Measurements from ENCODE around the gene TSPAN31. TPM values are rescaled to one million over a fixed set of nuclear protein-coding genes. Genes with fewer than 3 reads are reported as not detected.
"Not testable (repeated sequence)": the region's sequence is repeated elsewhere in the genome, so short reads cannot be mapped to it uniquely, and the experiment has no call there.

TSPAN31 gene
- total RNA-seq, 1 donor from 2014 or later: 34.8 TPM

DNA sequence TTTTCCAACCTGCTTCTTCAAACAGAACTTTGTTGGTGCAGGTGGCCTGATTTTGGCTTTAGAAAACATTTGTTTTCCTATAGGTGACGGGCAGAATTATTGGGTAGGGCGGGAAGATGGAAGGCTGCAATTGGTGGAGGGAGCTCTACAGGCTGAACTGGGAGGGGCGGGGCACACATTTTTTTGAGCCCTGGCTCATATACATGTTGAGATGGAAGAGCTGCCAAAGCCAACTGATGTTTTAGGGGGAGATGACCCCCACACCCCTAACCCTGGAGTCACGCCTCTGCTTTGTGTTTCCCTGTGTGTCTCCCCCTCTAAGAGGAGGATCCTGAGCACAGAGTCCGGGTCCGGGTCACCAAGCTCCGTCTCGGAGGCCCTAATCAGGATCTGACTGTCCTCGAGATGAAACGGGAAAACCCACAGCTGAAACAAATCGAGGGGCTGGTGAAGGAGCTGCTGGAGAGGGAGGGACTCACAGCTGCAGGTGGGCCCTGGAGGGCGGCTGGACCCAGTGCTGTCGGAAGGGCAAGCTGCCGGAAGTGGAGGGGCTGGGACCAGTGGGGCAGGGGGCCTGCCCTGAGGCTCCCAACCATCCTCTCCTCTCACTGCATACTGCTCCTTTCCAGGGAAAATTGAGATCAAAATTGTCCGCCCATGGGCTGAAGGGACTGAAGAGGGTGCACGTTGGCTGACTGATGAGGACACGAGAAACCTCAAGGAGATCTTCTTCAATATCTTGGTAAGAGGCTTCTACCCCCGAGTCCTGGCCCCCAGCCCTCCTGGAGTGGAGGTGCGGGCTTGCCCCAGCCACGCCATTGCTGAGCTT lies 24.8 kb upstream of the TSPAN31 start:
- Mint-ChIP-seq H3K9me3 (no peaks in the 10 kb centered on the region), H3K4me3 (no peak overlapping the region), H3K4me1 (ENCODE audit: unreplicated experiment) (no peaks in the 10 kb centered on the region), H3K27ac (no peak overlapping the region), H3K27me3 (peaks cover 20% of the 10 kb centered on the region), H3K36me3 (peaks cover 23% of the 10 kb centered on the region)
- DNase-seq (ENCODE audit: extremely low spot score, unreplicated experiment): peak; percentile 65
- no peak for TF ChIP-seq CTCF (conservative IDR thresholded peaks at IDR 0.05)

GRCh38 chr12:57720606-57721595 lies 23.9 kb upstream of the TSPAN31 start:
- H3K27ac Mint-ChIP-seq: no peak overlapping the region

DNA sequence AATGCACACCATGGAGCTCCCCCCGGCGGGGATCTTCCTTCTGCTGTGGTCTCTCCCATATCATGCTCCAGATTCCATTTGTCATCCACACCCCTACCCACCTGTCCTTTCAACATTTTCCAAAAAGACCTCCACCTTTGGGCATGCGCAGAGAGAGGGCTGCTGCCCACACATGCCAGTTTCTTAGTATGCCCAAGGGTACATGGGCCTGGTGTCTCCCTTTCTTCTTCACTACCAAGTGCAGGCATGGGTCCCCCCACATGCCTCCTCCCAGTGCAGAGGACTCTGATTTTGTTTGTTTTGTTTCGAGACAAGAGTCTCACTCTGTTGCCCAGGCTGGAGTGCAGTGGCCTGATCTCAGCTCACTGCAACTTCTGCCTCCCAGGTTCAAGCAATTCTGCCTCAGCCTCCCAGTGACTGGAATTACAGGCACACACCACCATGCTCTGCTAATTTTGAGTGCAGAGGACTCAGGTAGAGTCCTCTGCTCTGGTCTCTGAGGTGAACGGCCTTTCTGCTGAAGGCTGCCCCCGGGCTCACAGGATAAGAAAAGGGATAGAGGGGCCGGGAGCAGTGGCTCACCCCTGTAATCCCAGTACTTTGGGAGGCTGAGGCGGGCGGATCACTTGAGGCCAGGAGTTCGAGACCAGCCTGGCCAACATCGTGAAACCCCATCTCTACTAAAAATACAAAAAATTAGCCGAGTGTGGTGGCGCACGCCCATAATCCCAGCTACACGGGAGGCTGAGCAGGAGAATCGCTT lies 22.8 kb upstream of the TSPAN31 start:
- H3K36me3 Mint-ChIP-seq: peaks cover 23% of the 10 kb centered on the region
- H3K4me3 Mint-ChIP-seq; H3K4me1 Mint-ChIP-seq (ENCODE audit: unreplicated experiment); H3K9me3 Mint-ChIP-seq; H3K27ac Mint-ChIP-seq: not testable (repeated sequence)
- H3K27me3 Mint-ChIP-seq: peaks cover 35% of the 10 kb centered on the region
- peak; percentile 25 for DNase-seq (ENCODE audit: extremely low spot score, unreplicated experiment)

More at GRCh38 chr12:57720606-57721595, 23.9 kb upstream of the TSPAN31 start:
- no peaks in the 10 kb centered on the region for H3K9me3 Mint-ChIP-seq
- no peak for TF ChIP-seq CTCF (conservative IDR thresholded peaks at IDR 0.05)
- H3K4me1 Mint-ChIP-seq (ENCODE audit: unreplicated experiment): no peaks in the 10 kb centered on the region
- peaks cover 26% of the 10 kb centered on the region for H3K27me3 Mint-ChIP-seq
- H3K36me3 Mint-ChIP-seq: peaks cover 23% of the 10 kb centered on the region
- peak; percentile 53 for DNase-seq (ENCODE audit: extremely low spot score, unreplicated experiment)
- no peak overlapping the region for H3K4me3 Mint-ChIP-seq

GRCh38 chr12:57722716-57723629 lies 21.9 kb upstream of the TSPAN31 start:
- Mint-ChIP-seq H3K27ac (no peak overlapping the region), H3K9me3 (no peaks in the 10 kb centered on the region), H3K4me3 (no peak overlapping the region), H3K27me3 (peaks cover 45% of the 10 kb centered on the region), H3K4me1 (ENCODE audit: unreplicated experiment) (no peaks in the 10 kb centered on the region), H3K36me3 (peaks cover 21% of the 10 kb centered on the region)
- TF ChIP-seq CTCF (conservative IDR thresholded peaks at IDR 0.05): no peak
- DNase-seq (ENCODE audit: extremely low spot score, unreplicated experiment): peak; percentile 51

- H3K4me1 Mint-ChIP-seq (ENCODE audit: unreplicated experiment): no peaks in the 10 kb centered on the region
- no peak overlapping the region for H3K4me3 Mint-ChIP-seq
- H3K27ac Mint-ChIP-seq: no peak overlapping the region
- H3K9me3 Mint-ChIP-seq: no peaks in the 10 kb centered on the region
- no peak for TF ChIP-seq CTCF (conservative IDR thresholded peaks at IDR 0.05)
- no peak for DNase-seq (ENCODE audit: extremely low spot score, unreplicated experiment)
- H3K36me3 Mint-ChIP-seq: peaks cover 17% of the 10 kb centered on the region
- peaks cover 51% of the 10 kb centered on the region for H3K27me3 Mint-ChIP-seq
These were observed 21.2 kb upstream of the TSPAN31 start for GRCh38 chr12:57723630-57723962.
